A549 treated with ZK216348 at 1 μM for 4 hours (cell line): ENCODE data around the gene SP140. TPM values are rescaled to one million over a fixed set of nuclear protein-coding genes. Genes with fewer than 3 reads are reported as not detected.

Source experiments
- total RNA-seq: library from RNA; stranded (reverse); fragments of 200-300 nt; extraction: Qiagen RNA extraction; gene quantifications from 5 replicates; pipeline ENCODE4 v1.2.3, GENCODE V29; 2022; ENCODE audit warnings: low read depth

SP140 gene
- 0.22 to 0.39 TPM in 2 of 5 replicates, not detected in the others for total RNA-seq

GRCh38 chr2:230225486-230225885, at the start of gene SP140:
Gene SP140, plus strand, starts transcription at chr2:230225736. Its CDS starts 109 bp downstream, at chr2:230225845.

DNA sequence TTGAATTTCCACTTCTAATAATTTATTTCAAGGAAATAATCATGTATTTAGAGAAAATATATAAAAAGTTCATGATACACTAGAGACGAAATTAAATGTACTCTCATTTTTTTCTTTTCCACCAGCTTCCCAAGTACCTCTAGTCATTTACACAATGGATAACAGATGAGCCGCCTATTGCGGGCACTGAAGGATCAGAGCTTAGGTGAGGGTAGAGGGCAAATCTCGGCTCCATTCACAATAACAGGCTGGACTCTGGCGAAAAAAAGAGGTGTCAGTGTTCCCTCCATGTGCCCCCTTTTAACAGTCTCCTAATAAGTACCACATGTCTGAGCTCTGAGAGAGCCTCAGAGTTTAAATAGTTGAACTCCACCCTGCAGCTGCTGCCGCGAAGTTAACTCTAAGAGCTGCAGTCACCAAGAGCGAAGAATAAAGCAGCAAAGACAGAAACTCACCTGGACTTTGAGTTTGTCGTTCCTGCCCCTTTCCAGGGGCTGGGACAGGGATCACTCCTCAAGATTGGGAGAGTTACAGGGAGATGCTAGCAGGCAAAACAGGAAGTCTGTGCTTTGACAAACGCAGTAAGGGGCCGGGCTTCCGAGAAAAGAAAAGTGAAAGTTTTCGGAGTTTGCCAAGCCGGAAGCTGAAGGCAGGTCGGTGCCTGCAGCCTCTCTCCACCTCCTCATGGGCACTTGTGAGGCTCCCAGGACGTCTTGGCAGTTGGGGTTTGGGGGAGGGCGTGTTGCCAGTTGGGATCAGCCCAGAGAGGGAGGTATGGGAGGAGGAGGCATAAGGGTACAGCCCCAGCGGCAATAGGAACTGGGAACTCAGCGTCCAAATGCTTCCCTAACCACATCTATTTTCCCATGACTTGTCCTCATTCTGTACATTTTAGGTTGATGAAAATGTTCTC, 5.9 kb upstream of the SP140 start, which contains the start of gene SP110:
SP110 (minus strand) TSS at position 566 of the 913 bp plus-strand sequence. CDS start 3,057 bp downstream, outside the sequence.

DNA sequence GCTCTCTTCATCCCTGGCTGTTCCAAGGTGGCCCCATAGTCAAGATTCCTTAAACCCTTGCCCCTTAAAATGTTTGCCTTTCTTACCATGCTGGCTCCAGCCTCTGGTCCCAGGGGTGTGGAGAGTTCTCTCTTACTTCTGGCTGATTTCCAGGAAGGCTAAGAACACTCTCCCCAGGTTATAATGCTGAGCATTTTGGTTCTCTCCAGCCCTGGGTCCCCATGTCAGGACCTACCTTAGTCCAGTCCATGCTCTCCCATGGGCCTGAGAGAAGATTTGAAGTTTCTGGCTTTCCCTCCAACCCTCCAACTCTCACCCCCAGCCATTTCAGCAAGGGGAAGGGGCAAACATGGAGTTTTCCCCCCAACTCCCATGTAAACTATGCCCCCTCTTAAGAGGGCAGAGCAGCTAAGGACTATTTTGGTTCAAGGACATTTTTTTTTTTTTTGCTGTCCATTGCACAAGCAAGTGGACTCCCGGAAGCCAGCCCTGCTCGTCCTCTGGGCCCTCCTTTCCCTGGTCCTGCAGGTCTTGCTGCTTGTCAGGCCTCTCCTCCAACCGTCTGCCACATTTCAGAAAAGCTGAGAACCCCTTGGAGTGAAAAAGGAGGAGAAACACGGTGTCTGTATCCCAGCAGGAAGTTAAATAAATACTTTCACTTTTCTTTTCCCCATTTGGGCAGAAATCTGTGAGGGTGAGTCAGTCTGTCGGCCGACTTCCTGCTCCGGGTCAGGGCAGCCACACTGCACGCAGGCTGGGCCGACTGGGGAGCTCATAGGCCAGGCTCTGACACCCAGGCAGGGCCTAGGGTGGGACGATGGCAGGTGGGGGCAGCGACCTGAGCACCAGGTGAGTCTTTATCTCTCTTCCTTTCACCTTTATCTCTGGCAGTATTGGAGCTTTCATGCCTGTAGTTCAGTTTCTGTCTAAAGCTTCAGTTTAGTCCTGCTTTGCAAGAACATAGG, 101.2 kb downstream of the SP140 start, which contains the start of gene SP140L:
SP140L (plus strand) TSS at position 741 of the 965 bp plus-strand sequence; CDS start at position 818, 77 bp downstream.

Other genes starting within 250 kb of the SP140 start
- 0.64 to 1.0 TPM (median 0.99 TPM) in 5 replicates for gene SLC16A14, start 156.8 kb upstream of the SP140 start, total RNA-seq
- gene SP110, start 5.8 kb upstream of the SP140 start, total RNA-seq, result 5.6 to 8.7 TPM (median 7.6 TPM) in 5 replicates
- gene SP140L, start 101.5 kb downstream of the SP140 start, total RNA-seq, result 3.3 to 4.7 TPM (median 3.5 TPM) in 5 replicates
- gene SP100, start 190.5 kb downstream of the SP140 start, total RNA-seq, result 25.2 to 37.3 TPM (median 27.6 TPM) in 5 replicates